Suprapubic skin (tissue), 3 donors: ENCODE data around the gene UBTD2.

Experiments used
- CTCF ChIP-seq, 2 donors: fragments of 200-600 bp in 1 of 2; fragments of 450-650 bp in 1 of 2; sonication (generic) in 1 of 2; IDR thresholded peaks; one replicate each; pipeline ENCODE4 v1.5.1; 2016 to 2019; ENCODE audit warnings: antibody characterized with exemption in 2 of 2, mild to moderate bottlenecking in 1 of 2, moderate library complexity in 1 of 2
- POLR2A ChIP-seq, 2 donors: fragments of 450-650 bp; IDR thresholded peaks; one replicate each; pipeline ENCODE4 v1.6.1; 2017; ENCODE audit warnings: antibody characterized with exemption in 2 of 2, mild to moderate bottlenecking in 2 of 2, moderate library complexity in 2 of 2

GRCh38 chr5:172278356-172278755, 5.2 kb downstream of the UBTD2 start:
- TF ChIP-seq POLR2A (IDR thresholded peaks at IDR 0.05) (no peak), CTCF (IDR thresholded peaks at IDR 0.05) (no peak)
